PC-3 (cell line): ENCODE measurements around the gene CCDC190. TPM values are rescaled to one million over a fixed set of nuclear protein-coding genes. Genes with fewer than 3 reads are reported as not detected.

Experiments
- ATAC-seq: fragments of 200-7000 bp; cut with Tn5 transposase; 2 replicates; pipeline ENCODE4 v1.9.1; 2020; ENCODE audit warnings: mild to moderate bottlenecking, moderate library complexity
- Bru-seq: library from RNA; stranded (reverse); fragments of 400-500 nt; gene quantifications from one replicate; lab custom pipeline; 2021; lab: Mats Ljungman, UMichigan
- BruChase-seq, 2 experiments: library from RNA; stranded (reverse); fragments of 400-500 nt; gene quantifications; one replicate each; lab custom pipeline; 2021; lab: Mats Ljungman, UMichigan
- BruUV-seq: library from RNA; stranded (reverse); fragments of 400-500 nt; replicated peaks from 2 replicates; lab custom pipeline; 2021; lab: Mats Ljungman, UMichigan
- CTCF ChIA-PET: fragments of 300-600 bp; sonication (Branson Sonifier 250); formaldehyde crosslinking; loops from one replicate; lab custom pipeline; 2022; ENCODE audit warnings: antibody characterized with exemption; lab: Charles Lee
- POLR2A ChIA-PET: fragments of 300-600 bp; sonication (Branson Sonifier 250); formaldehyde crosslinking; loops from one replicate; lab custom pipeline; 2022; ENCODE audit warnings: antibody characterized with exemption; ENCODE audit not compliant: unreplicated experiment; lab: Charles Lee
- DNase-seq: peaks from one replicate; pipeline ENCODE4 v3.0.0-alpha.2; 2015
- H2AFZ ChIP-seq: fragments of 300-600 bp; sonication (generic); 2 replicates; pipeline ENCODE4 v1.6.0; 2016; ENCODE audit warnings: antibody characterized with exemption, low read length
- H3F3A ChIP-seq: fragments of 300-600 bp; sonication (generic); one replicate; pipeline ENCODE4 v1.6.0; 2017; ENCODE audit warnings: antibody characterized with exemption, low read length, control low read depth, mild to moderate bottlenecking; ENCODE audit not compliant: unreplicated experiment
- H3K27ac ChIP-seq: fragments of 300-600 bp; sonication (generic); 2 replicates; pipeline ENCODE4 v1.5.1; 2016; ENCODE audit warnings: mild to moderate bottlenecking, low read length
- H3K27me3 ChIP-seq: fragments of 300-600 bp; sonication (generic); 2 replicates; pipeline ENCODE4 v1.6.1; 2016; ENCODE audit warnings: low read length, mixed read lengths
- H3K36me3 ChIP-seq: fragments of 300-600 bp; sonication (generic); 2 replicates; pipeline ENCODE4 v1.6.1; 2016; ENCODE audit warnings: low read depth, mixed run types, low read length, mixed read lengths
- H3K4me1 ChIP-seq: fragments of 300-600 bp; sonication (generic); 2 replicates; pipeline ENCODE4 v1.5.1; 2016; ENCODE audit warnings: low read length; ENCODE audit not compliant: insufficient read depth
- H3K4me2 ChIP-seq: fragments of 300-600 bp; sonication (generic); 2 replicates; pipeline ENCODE4 v1.6.0; 2016; ENCODE audit warnings: low read length
- H3K4me3 ChIP-seq: fragments of 300-600 bp; sonication (generic); 2 replicates; pipeline ENCODE4 v1.5.1; 2016; ENCODE audit warnings: mild to moderate bottlenecking, low read length, mixed read lengths
- H3K79me2 ChIP-seq: fragments of 300-600 bp; sonication (generic); 2 replicates; pipeline ENCODE4 v1.6.1; 2017; ENCODE audit warnings: low read length, mixed read lengths
- H3K9ac ChIP-seq: fragments of 300-600 bp; sonication (generic); 2 replicates; pipeline ENCODE4 v1.6.0; 2016; ENCODE audit warnings: mild to moderate bottlenecking, low read length
- H3K9me2 ChIP-seq: fragments of 300-600 bp; sonication (generic); replicated peaks from 2 replicates; pipeline ENCODE4 v1.6.1; 2016; ENCODE audit warnings: mixed run types, low read length, mixed read lengths
- H3K9me3 ChIP-seq: fragments of 300-600 bp; sonication (generic); 2 replicates; pipeline ENCODE4 v1.6.1; 2016; ENCODE audit warnings: low read length, mixed read lengths
- H4K20me1 ChIP-seq: fragments of 300-600 bp; sonication (generic); 2 replicates; pipeline ENCODE4 v1.6.1; 2016; ENCODE audit warnings: low read length, mixed read lengths
- EZH2 ChIP-seq: fragments of 300-600 bp; sonication (generic); IDR thresholded peaks from one replicate; pipeline ENCODE4 v1.6.1; 2017; ENCODE audit warnings: antibody characterized with exemption, mild to moderate bottlenecking, low read length; ENCODE audit not compliant: unreplicated experiment
- EZH2phosphoT487 ChIP-seq: fragments of 300-600 bp; sonication (generic); IDR thresholded peaks from 2 replicates; pipeline ENCODE4 v1.6.1; 2018; ENCODE audit warnings: mild to moderate bottlenecking, antibody characterized with exemption, low read length, borderline replicate concordance
- intact Hi-C: fragments of 100-400 bp; cut with micrococcal nuclease; formaldehyde crosslinking; loops from 2 replicates; pipeline ENCODE4 v1.9.0; 2023
- long read RNA-seq: library from polyadenylated mRNA; unstranded; transcript quantifications from one replicate; pipeline ENCODE4 v2.0.0, GENCODE V29; 2021; ENCODE audit not compliant: unreplicated experiment
- total RNA-seq: library from RNA; depleted of rRNA; stranded (reverse); fragments of >200 nt; gene quantifications from 2 replicates; pipeline ENCODE4 v1.2.3, GENCODE V29; 2014; rRNA removed
- TF ChIP-seq, protein P1 (sequence below): fragments of 300-600 bp; sonication (generic); conservative IDR thresholded peaks from 2 replicates; pipeline ENCODE4 v1.5.1; 2017; ENCODE audit warnings: antibody characterized with exemption, low read depth, mild to moderate bottlenecking, low read length

The CCDC190 gene, protein sequence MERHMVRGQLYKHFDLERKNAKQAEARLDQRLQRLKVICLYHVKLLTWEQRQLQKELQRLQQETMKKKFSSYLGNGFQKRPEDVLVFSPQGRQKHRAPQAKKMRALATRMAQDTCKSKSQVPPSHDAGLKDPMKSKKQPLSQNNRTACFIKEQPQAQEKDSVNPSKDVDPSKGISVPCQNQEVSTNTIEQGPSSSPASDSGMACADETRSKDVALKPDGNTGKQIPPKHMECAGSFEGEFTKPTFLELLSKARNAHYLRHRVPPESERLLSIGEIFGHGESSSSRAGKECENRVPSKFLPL
- total RNA-seq (0.62 TPM in 1 of 2 replicates, not detected in the other), Bru-seq, nascent RNA (percentile 18 among the genes with signal in this experiment), BruChase-seq, experiment 1, labeled RNA remaining after a 6-hour chase (percentile 8 among the genes with signal in this experiment), BruChase-seq, experiment 2, labeled RNA remaining after a 2-hour chase (percentile 15 among the genes with signal in this experiment)
- long read RNA-seq, result 0 reads

DNA sequence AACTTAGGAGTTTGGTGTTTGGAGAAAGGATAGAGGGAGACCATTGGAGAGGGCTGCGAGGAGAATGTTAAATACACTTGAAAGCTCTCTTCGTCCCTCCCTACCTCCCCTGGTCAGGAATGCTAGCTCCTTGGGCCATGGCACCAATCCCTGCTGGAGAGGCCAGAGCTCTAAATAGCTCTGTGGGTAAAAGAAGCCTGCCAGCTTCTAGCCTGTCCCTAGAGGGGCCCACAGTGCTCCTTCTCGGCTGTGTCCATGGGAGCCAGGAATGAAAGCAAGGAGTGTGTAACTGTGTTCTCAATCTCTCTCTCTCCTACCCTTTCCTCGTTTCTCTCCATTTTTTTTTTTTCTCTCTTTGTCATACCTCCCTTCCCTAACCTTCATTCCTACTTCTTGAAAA is at the start of gene CCDC190:
TSS of gene CCDC190 (minus strand) at position 75 of the 400 bp plus-strand sequence. CDS start 1,529 bp downstream, outside the sequence.
- no peaks in the 10 kb centered on the region for H4K20me1 ChIP-seq
- H3K27me3 ChIP-seq, result no peaks in the 10 kb centered on the region
- H2AFZ ChIP-seq, result no peak within 1 kb of the TSS
- H3K27ac ChIP-seq, result no peak within 1 kb of the TSS
- no peak within 1 kb of the TSS for H3K4me2 ChIP-seq
- H3K4me3 ChIP-seq, result no peak within 1 kb of the TSS
- intact Hi-C loops, result no loop called here
- H3K9me3 ChIP-seq, result no peaks in the 10 kb centered on the region
- H3K9me2 ChIP-seq, result no peaks in the 10 kb centered on the region
- H3K79me2 ChIP-seq, result no peaks in the 10 kb centered on the region
- no peak within 1 kb of the TSS for H3K9ac ChIP-seq
- TF ChIP-seq EZH2phosphoT487 (no peak), EZH2 (no peak)
- TF ChIP-seq, protein P1, sequence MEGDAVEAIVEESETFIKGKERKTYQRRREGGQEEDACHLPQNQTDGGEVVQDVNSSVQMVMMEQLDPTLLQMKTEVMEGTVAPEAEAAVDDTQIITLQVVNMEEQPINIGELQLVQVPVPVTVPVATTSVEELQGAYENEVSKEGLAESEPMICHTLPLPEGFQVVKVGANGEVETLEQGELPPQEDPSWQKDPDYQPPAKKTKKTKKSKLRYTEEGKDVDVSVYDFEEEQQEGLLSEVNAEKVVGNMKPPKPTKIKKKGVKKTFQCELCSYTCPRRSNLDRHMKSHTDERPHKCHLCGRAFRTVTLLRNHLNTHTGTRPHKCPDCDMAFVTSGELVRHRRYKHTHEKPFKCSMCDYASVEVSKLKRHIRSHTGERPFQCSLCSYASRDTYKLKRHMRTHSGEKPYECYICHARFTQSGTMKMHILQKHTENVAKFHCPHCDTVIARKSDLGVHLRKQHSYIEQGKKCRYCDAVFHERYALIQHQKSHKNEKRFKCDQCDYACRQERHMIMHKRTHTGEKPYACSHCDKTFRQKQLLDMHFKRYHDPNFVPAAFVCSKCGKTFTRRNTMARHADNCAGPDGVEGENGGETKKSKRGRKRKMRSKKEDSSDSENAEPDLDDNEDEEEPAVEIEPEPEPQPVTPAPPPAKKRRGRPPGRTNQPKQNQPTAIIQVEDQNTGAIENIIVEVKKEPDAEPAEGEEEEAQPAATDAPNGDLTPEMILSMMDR, result no peak
- DNase-seq, result no peak
- no peaks in the 10 kb centered on the region for H3K36me3 ChIP-seq
- H3F3A ChIP-seq, result peaks cover under 1% of the 10 kb centered on the region
- peaks cover 31% of the 10 kb centered on the region for H3K4me1 ChIP-seq
- BruUV-seq, result no TSS peak
- CTCF ChIA-PET, result no interaction called here
- ATAC-seq, result no peak
- POLR2A ChIA-PET, result no interaction called here

DNA sequence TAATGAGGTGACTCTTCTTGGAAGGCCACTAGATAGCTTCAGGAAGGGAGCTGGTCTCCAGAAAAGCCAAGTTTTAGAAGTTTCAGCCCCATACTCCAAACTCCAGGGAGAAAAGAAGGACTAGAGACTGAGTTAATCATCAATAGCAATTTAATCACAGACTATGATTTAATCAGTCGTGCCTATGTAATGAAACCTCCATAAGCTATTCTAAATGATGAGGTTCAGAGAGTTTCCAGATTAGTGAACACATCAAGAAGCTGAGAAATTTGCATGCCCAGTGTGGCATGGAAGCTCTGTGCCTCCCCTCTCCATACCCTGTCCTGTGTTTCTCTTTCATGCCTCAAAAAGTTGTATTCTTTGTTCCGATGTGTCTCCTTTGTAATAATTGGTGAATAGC is 49.2 kb upstream of the CCDC190 start:
- H3K9me2 ChIP-seq, result no peaks in the 10 kb centered on the region
- DNase-seq (no peak), ATAC-seq (no peak)
- no peak overlapping the region for H3K4me3 ChIP-seq
- H3F3A ChIP-seq, result peaks cover 3% of the 10 kb centered on the region
- TF ChIP-seq, protein P1, result no peak
- TF ChIP-seq EZH2 (no peak), EZH2phosphoT487 (no peak)
- H3K79me2 ChIP-seq, result no peaks in the 10 kb centered on the region
- no TSS peak for BruUV-seq
- POLR2A ChIA-PET, result interaction anchor here (0.7 kb wide), 1 partner anchor 528 kb away, joined by 5 read pairs; the partner anchor contains the start of gene C1orf226
- 0 out of 2 replicates have a peak overlapping the region, but pooled peaks have one; percentile 94 for H3K27ac ChIP-seq
- no peak overlapping the region for H3K4me2 ChIP-seq
- no peaks in the 10 kb centered on the region for H4K20me1 ChIP-seq
- no peak overlapping the region for H3K9ac ChIP-seq
- intact Hi-C loops, result no loop called here
- H2AFZ ChIP-seq, result no peak overlapping the region
- no peaks in the 10 kb centered on the region for H3K27me3 ChIP-seq
- H3K9me3 ChIP-seq, result peaks cover 4% of the 10 kb centered on the region; the same call in 1 of the 2 replicates
- 0 out of 2 replicates have a peak, but pooled peaks cover 4% of the 10 kb centered on the region for H3K36me3 ChIP-seq
- CTCF ChIA-PET, result no interaction called here
- peaks cover 54% of the 10 kb centered on the region for H3K4me1 ChIP-seq
